ENCODE data around the gene SH2D5.

DNA sequence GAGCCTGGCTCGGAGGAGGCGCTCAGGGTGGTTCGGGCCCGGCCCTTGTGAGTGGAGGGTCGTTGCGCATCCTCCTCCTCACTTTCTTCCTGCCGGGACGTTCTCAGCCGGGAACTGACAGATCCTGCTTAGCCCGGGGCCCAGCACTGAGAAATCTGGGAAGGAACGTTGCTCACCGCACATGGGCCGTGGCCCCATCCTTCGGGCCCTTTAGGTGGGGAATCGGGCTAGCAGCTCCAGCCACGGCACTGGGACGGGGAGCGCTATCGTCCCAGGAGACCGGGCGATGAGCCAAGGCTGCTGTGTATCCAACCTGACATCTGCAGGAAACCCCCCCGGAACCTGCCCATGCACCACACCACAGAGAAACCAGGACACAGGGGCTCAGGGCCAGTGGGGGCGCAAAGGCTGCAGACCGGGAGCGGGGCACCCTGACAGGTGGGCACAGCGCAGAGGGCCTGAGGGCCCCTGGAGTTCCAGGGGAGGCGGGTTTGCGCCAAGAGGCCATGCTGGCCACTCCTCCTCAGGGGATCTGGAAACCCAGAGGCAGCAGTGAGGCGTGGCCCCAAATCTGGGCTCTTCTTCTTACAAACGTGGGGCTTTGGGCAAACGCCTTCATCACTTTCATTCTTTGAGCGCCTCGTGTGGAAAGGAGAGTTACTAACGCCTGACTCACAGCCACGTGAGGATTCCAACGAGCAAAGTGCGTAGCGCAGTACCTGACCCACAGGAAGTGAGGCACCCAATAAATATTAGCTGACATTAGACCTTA, at the start of gene SH2D5:
- TF ChIP-seq, protein P1, sequence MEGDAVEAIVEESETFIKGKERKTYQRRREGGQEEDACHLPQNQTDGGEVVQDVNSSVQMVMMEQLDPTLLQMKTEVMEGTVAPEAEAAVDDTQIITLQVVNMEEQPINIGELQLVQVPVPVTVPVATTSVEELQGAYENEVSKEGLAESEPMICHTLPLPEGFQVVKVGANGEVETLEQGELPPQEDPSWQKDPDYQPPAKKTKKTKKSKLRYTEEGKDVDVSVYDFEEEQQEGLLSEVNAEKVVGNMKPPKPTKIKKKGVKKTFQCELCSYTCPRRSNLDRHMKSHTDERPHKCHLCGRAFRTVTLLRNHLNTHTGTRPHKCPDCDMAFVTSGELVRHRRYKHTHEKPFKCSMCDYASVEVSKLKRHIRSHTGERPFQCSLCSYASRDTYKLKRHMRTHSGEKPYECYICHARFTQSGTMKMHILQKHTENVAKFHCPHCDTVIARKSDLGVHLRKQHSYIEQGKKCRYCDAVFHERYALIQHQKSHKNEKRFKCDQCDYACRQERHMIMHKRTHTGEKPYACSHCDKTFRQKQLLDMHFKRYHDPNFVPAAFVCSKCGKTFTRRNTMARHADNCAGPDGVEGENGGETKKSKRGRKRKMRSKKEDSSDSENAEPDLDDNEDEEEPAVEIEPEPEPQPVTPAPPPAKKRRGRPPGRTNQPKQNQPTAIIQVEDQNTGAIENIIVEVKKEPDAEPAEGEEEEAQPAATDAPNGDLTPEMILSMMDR (IDR thresholded peaks at IDR 0.05; ENCODE audit: insufficient read depth, low read depth, low read length) = peak; percentile 41
- TF ChIP-seq EZH2 (IDR thresholded peaks at IDR 0.05; ENCODE audit: insufficient read depth, low read length) = no peak
